ENCODE data around the gene ARV1. TPM values are rescaled to one million over a fixed set of nuclear protein-coding genes. Genes with fewer than 3 reads are reported as not detected.

The ARV1 gene
- total RNA-seq, 1 experiment from 2014 or later = 8.0 TPM

DNA sequence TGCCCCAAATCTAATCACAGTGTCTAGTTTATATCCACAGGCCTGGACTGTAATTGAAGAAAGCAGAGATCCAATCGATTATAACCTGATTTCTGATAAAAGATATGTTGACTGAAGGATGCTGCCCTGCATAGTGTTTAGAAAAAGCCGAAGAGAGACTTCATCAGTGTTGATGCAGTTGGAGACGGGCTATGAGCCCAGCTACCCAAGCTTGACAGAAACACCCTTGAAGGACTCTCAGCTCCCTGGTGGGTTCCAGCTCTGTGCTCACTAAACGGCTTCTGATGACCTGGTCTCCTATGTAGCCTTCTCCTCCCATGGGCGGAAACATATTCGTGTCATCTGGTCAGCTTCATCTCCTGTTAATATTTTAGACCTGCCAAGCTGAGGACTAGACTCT, 50.9 kb downstream of the ARV1 start:
- Histone ChIP-seq H3K9ac (ENCODE audit: extremely low read depth, insufficient read length, low read length) (no peak overlapping the region), H3K14ac (ENCODE audit: insufficient read depth, low read length) (no peak overlapping the region), H3K18ac (ENCODE audit: insufficient read length, low read depth, low read length) (no peak overlapping the region), H3K27me3 (ENCODE audit: insufficient read depth, low read length) (no peaks in the 10 kb centered on the region; the same call in 1 of the 2 replicates), H3K56ac (ENCODE audit: insufficient read length, low read depth, low read length) (no peak overlapping the region), H2BK15ac (ENCODE audit: low read depth, low read length) (no peak overlapping the region), H3K79me2 (ENCODE audit: insufficient read depth, low read length) (no peaks in the 10 kb centered on the region), H2AFZ (ENCODE audit: low read length) (no peak overlapping the region), H2BK20ac (ENCODE audit: low read depth, low read length, poor library complexity, severe bottlenecking) (no peak overlapping the region), H4K8ac (replicated peaks; ENCODE audit: insufficient read length, low read depth, low read length) (no peak overlapping the region), H3K27ac (ENCODE audit: insufficient read length, low read depth, low read length) (no peak overlapping the region), H3K23me2 (ENCODE audit: insufficient read length, low read depth, low read length, poor library complexity, severe bottlenecking) (no peaks in the 10 kb centered on the region), H3K4ac (ENCODE audit: low read depth, low read length) (no peak overlapping the region), H2BK5ac (ENCODE audit: insufficient read length, low read length) (no peak overlapping the region), H4K20me1 (ENCODE audit: control insufficient read depth, insufficient read depth, insufficient read length) (no peaks in the 10 kb centered on the region), H2BK120ac (ENCODE audit: low read depth, low read length, poor library complexity, severe bottlenecking) (no peak overlapping the region), H4K91ac (ENCODE audit: insufficient read length, low read depth, low read length) (no peak overlapping the region), H3K23ac (ENCODE audit: insufficient read length, low read depth, low read length) (no peak overlapping the region), H3K79me1 (ENCODE audit: insufficient read depth, low read depth, low read length, poor library complexity, severe bottlenecking) (no peaks in the 10 kb centered on the region), H3K4me2 (ENCODE audit: insufficient read depth, insufficient read length, low read length) (no peak overlapping the region), H3K4me1 (ENCODE audit: insufficient read depth, low read length) (no peaks in the 10 kb centered on the region), H2AK5ac (ENCODE audit: insufficient read length, low read length) (no peak overlapping the region), H3K9me3 (ENCODE audit: control insufficient read depth, low read depth, low read length) (no peaks in the 10 kb centered on the region), H3T11ph (ENCODE audit: low read length) (no peak overlapping the region), H2BK12ac (ENCODE audit: insufficient read length, low read depth, low read length) (no peak overlapping the region), H4K5ac (ENCODE audit: insufficient read length, low read depth, low read length) (no peak overlapping the region)
- H3K36me3 Mint-ChIP-seq (ENCODE audit: insufficient read depth in 1 of 3, low read depth in 3 of 3) = no peaks in the 10 kb centered on the region
- DNase-seq = no peak
- no peaks in the 10 kb centered on the region for H3K9me3 Mint-ChIP-seq
- no peak overlapping the region for H3K4me3 Mint-ChIP-seq
- WGBS (ENCODE audit: extremely low coverage, insufficient read length, low lambda C conversion rate) = no CpG with 5 or more reads among the region's 6 CpGs
- H3K27me3 Mint-ChIP-seq (ENCODE audit: low read depth) = peaks cover 91% of the 10 kb centered on the region
- H3K4me1 Mint-ChIP-seq = peaks cover 8 to 11% of the 10 kb centered on the region in 2 experiments
- TF ChIP-seq, protein P1, sequence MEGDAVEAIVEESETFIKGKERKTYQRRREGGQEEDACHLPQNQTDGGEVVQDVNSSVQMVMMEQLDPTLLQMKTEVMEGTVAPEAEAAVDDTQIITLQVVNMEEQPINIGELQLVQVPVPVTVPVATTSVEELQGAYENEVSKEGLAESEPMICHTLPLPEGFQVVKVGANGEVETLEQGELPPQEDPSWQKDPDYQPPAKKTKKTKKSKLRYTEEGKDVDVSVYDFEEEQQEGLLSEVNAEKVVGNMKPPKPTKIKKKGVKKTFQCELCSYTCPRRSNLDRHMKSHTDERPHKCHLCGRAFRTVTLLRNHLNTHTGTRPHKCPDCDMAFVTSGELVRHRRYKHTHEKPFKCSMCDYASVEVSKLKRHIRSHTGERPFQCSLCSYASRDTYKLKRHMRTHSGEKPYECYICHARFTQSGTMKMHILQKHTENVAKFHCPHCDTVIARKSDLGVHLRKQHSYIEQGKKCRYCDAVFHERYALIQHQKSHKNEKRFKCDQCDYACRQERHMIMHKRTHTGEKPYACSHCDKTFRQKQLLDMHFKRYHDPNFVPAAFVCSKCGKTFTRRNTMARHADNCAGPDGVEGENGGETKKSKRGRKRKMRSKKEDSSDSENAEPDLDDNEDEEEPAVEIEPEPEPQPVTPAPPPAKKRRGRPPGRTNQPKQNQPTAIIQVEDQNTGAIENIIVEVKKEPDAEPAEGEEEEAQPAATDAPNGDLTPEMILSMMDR (conservative IDR thresholded peaks at IDR 0.05) = no peak
- no peak overlapping the region for H3K27ac Mint-ChIP-seq
